Suprapubic skin (tissue), 4 donors: ENCODE data around the gene GNAQ. TPM values are rescaled to one million over a fixed set of nuclear protein-coding genes. Genes with fewer than 3 reads are reported as not detected.

Experiments
- DNase-seq, 2 donors: peaks; one replicate each; pipeline ENCODE4 v3.0.0-alpha.2; 2019; ENCODE audit warnings: low spot score in 2 of 2
- H3K27ac ChIP-seq: fragments of 200-600 bp; sonication (generic); one replicate; pipeline ENCODE4 v1.5.1; 2019
- H3K27me3 ChIP-seq: fragments of 200-600 bp; sonication (generic); one replicate; pipeline ENCODE4 v1.5.1; 2019
- H3K36me3 ChIP-seq: fragments of 200-600 bp; sonication (generic); one replicate; pipeline ENCODE4 v1.5.1; 2019
- H3K4me1 ChIP-seq: fragments of 200-600 bp; sonication (generic); one replicate; pipeline ENCODE4 v1.5.1; 2019
- H3K4me3 ChIP-seq: fragments of 200-600 bp; sonication (generic); one replicate; pipeline ENCODE4 v1.5.1; 2019; ENCODE audit warnings: mild to moderate bottlenecking
- H3K9me3 ChIP-seq: fragments of 200-600 bp; sonication (generic); one replicate; pipeline ENCODE4 v1.5.1; 2019
- EP300 ChIP-seq: sonication (generic); formaldehyde crosslinking; IDR thresholded peaks from one replicate; pipeline ENCODE4 v1.6.1; 2017; ENCODE audit warnings: antibody characterized with exemption
- POLR2A ChIP-seq, 2 donors: fragments of 450-650 bp; IDR thresholded peaks; one replicate each; pipeline ENCODE4 v1.6.1; 2017; ENCODE audit warnings: antibody characterized with exemption in 2 of 2, mild to moderate bottlenecking in 2 of 2, moderate library complexity in 2 of 2
- POLR2AphosphoS5 ChIP-seq, 3 donors: sonication (generic); formaldehyde crosslinking; IDR thresholded peaks; one replicate each; pipeline ENCODE4 v1.6.1; 2017; ENCODE audit warnings: antibody characterized with exemption in 3 of 3
- WGBS: methylation state at CpG from one replicate; pipeline ENCODE4 v1.1.5; 2018; 5-methylcytosine and 5-hydroxymethylcytosine counted together
- total RNA-seq, 4 donors: library from RNA; depleted of rRNA; stranded (reverse); fragments of >200 nt; gene quantifications; one replicate each; pipeline ENCODE4 v1.1.0, GENCODE V29; 2016
- TF ChIP-seq, protein P1 (sequence below), 2 donors: fragments of 200-600 bp in 1 of 2; fragments of 450-650 bp in 1 of 2; sonication (generic) in 1 of 2; IDR thresholded peaks; one replicate each; pipeline ENCODE4 v1.5.1; 2016 to 2019; ENCODE audit warnings: antibody characterized with exemption in 2 of 2, mild to moderate bottlenecking in 1 of 2, moderate library complexity in 1 of 2

The GNAQ gene
- total RNA-seq, 4 donors from 2014 or later: 16.0 to 29.0 (median 17.7) TPM

DNA sequence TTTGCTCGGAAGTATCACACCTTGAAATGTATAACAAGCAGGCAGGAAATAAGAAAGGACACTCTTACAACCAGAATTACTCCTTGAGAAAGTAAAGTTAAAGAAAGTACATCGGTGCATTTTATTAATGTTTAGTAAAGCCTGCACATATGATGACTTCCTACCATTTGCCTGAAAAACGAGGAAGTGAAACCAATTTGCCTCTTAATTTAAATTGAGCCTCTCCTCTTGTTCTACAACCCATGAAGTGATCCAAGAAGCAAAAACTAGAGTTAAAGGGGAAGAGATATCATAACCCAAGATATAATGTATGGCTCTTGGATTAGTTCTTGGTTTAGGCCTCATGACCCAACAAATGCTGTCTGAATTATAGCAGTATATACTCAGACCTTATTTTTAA lies 95.6 kb downstream of the GNAQ start:
- 85% methylated on average over 3 of the region's 3 CpGs for WGBS
- H3K27me3 ChIP-seq: no peaks in the 10 kb centered on the region
- H3K27ac ChIP-seq: no peak overlapping the region
- no peaks in the 10 kb centered on the region for H3K4me1 ChIP-seq
- DNase-seq: no peak
- no peak for TF ChIP-seq POLR2AphosphoS5 (IDR thresholded peaks at IDR 0.05)
- no peak overlapping the region for H3K4me3 ChIP-seq
- H3K9me3 ChIP-seq: no peaks in the 10 kb centered on the region
- H3K36me3 ChIP-seq: no peaks in the 10 kb centered on the region

DNA sequence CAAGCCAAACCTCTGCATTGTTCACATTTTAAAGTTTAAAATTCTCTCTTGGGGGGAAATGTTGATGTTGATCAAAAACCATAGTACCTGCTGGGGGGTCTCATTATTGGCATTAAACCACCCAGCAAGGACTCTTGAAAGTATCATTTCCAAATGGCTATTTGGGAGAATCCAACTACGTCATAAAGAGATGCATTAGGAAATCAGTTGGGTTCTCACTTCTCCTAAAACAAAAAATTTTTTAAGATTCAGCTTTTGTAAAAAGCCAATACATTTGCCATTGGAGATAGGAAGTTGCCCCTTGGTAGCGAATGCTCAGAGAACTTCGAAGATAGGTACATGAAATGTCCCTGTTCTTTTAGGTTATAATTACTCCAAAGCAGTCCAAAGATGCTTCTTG lies 96.4 kb downstream of the GNAQ start:
- no peaks in the 10 kb centered on the region for H3K4me1 ChIP-seq
- no peaks in the 10 kb centered on the region for H3K27me3 ChIP-seq
- TF ChIP-seq, protein P1, sequence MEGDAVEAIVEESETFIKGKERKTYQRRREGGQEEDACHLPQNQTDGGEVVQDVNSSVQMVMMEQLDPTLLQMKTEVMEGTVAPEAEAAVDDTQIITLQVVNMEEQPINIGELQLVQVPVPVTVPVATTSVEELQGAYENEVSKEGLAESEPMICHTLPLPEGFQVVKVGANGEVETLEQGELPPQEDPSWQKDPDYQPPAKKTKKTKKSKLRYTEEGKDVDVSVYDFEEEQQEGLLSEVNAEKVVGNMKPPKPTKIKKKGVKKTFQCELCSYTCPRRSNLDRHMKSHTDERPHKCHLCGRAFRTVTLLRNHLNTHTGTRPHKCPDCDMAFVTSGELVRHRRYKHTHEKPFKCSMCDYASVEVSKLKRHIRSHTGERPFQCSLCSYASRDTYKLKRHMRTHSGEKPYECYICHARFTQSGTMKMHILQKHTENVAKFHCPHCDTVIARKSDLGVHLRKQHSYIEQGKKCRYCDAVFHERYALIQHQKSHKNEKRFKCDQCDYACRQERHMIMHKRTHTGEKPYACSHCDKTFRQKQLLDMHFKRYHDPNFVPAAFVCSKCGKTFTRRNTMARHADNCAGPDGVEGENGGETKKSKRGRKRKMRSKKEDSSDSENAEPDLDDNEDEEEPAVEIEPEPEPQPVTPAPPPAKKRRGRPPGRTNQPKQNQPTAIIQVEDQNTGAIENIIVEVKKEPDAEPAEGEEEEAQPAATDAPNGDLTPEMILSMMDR (IDR thresholded peaks at IDR 0.05): no peak
- no peak for TF ChIP-seq POLR2A (IDR thresholded peaks at IDR 0.05)
- TF ChIP-seq EP300: no peak
- TF ChIP-seq POLR2AphosphoS5 (IDR thresholded peaks at IDR 0.05): no peak
- 96% methylated on average over 3 of the region's 3 CpGs for WGBS
- H3K27ac ChIP-seq: peak overlapping the region; percentile 15
- H3K36me3 ChIP-seq: no peaks in the 10 kb centered on the region
- no peak overlapping the region for H3K4me3 ChIP-seq
- H3K9me3 ChIP-seq: no peaks in the 10 kb centered on the region
- DNase-seq: no peak

DNA sequence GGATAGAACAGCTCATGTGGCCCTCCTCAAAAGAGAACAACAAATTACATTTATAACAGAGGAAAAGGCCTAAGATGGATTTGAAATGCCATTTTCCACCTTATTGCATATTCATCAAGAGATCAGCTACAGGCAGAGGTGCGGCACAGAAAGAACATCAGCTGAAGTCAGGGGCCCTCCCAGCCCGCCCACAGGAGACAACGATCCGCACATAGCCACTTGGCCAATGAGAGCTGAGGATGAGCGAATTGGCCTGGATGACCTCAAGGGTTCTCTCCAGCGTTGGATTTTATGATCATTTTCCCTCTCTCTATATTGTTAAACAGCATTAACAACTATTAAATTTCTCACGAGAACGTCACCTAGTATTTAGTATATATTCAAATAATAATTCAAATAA lies 97.6 kb downstream of the GNAQ start:
- DNase-seq: no peak
- 91% methylated on average over 8 of the region's 8 CpGs for WGBS
- TF ChIP-seq EP300 (no peak), POLR2A (IDR thresholded peaks at IDR 0.05) (no peak), POLR2AphosphoS5 (IDR thresholded peaks at IDR 0.05) (no peak)
- TF ChIP-seq, protein P1 (IDR thresholded peaks at IDR 0.05): no peak
- no peak overlapping the region for H3K27ac ChIP-seq
- H3K9me3 ChIP-seq: no peaks in the 10 kb centered on the region
- H3K36me3 ChIP-seq: no peaks in the 10 kb centered on the region
- H3K27me3 ChIP-seq: no peaks in the 10 kb centered on the region
- no peaks in the 10 kb centered on the region for H3K4me1 ChIP-seq
- H3K4me3 ChIP-seq: no peak overlapping the region

DNA sequence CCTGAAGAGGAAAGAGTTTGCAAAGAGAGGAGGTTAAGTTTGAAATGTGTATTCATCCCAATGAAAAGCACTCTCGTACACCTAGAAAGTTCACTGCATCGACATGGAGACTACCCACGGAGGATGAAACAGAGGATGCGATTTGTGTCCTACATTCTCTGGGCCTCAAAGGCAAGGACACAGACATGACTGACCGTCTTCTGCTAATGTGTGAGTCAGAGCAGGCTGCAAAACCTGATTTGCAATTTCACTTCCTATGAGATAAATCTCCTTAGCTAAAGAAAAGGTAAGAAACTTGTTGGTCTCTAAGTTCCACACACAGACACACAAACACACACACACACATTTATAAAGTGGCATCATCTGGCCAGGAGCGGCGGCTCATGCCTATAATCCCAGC lies 98.6 kb downstream of the GNAQ start:
- no peaks in the 10 kb centered on the region for H3K9me3 ChIP-seq
- no peaks in the 10 kb centered on the region for H3K4me1 ChIP-seq
- H3K27ac ChIP-seq: no peak overlapping the region
- H3K27me3 ChIP-seq: no peaks in the 10 kb centered on the region
- H3K4me3 ChIP-seq: no peak overlapping the region
- TF ChIP-seq POLR2A (IDR thresholded peaks at IDR 0.05): no peak
- no peak for TF ChIP-seq POLR2AphosphoS5 (IDR thresholded peaks at IDR 0.05)
- no peak for TF ChIP-seq EP300
- TF ChIP-seq, protein P1 (IDR thresholded peaks at IDR 0.05): no peak
- 87% methylated on average over 7 of the region's 7 CpGs for WGBS
- DNase-seq: no peak
- H3K36me3 ChIP-seq: no peaks in the 10 kb centered on the region

DNA sequence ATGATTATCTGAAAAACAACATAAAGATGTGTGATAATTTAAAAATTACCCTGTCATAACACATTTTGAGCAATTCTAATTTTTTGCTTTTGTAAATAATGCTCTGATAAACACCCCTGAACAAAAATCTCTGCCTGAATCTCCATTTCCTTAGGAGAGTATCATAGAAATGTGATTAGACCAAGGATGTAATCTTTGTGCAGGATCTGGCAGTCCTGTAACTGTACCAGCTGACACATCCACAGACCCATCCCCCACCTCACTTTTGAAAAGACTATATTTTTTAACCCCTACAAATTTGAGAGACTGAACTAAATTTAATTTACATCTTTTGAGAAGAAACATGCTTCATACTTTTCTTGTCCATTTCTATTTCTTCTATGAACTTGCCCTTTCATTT lies 101.7 kb downstream of the GNAQ start:
- Histone ChIP-seq H3K27ac (no peak overlapping the region), H3K27me3 (no peaks in the 10 kb centered on the region), H3K36me3 (no peaks in the 10 kb centered on the region), H3K4me1 (peaks cover 14% of the 10 kb centered on the region), H3K4me3 (no peak overlapping the region), H3K9me3 (no peaks in the 10 kb centered on the region)
- no peak for DNase-seq
- no peak for TF ChIP-seq POLR2A (IDR thresholded peaks at IDR 0.05)
- no peak for TF ChIP-seq EP300
- TF ChIP-seq, protein P1 (IDR thresholded peaks at IDR 0.05): no peak
- no peak for TF ChIP-seq POLR2AphosphoS5 (IDR thresholded peaks at IDR 0.05)

DNA sequence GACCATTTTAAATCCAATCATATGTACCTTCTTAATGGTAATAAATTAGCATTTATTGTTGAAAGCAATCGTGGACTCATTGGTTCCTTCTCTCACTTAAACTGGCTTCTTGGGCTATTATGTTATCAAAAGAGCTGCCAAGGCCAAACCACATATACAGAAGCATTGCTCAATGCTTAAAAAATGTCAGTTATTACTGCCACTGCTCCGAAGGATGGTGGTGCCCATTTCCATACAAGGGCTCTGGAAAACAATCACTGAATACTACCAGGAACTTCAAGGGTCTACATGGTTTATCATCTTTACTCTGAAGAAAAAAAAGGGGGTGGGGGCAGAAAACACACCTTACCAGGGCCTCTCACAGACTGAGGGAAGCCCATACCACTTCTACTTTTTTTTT lies 104.3 kb downstream of the GNAQ start:
- Histone ChIP-seq H3K36me3 (no peaks in the 10 kb centered on the region), H3K4me3 (no peak overlapping the region), H3K27me3 (no peaks in the 10 kb centered on the region), H3K9me3 (no peaks in the 10 kb centered on the region), H3K27ac (no peak overlapping the region), H3K4me1 (peaks cover 17% of the 10 kb centered on the region)
- TF ChIP-seq, protein P1 (IDR thresholded peaks at IDR 0.05): no peak
- TF ChIP-seq POLR2AphosphoS5 (IDR thresholded peaks at IDR 0.05): no peak
- no peak for TF ChIP-seq EP300
- no peak for TF ChIP-seq POLR2A (IDR thresholded peaks at IDR 0.05)
- 34% methylated on average over 2 of the region's 2 CpGs for WGBS
- DNase-seq: no peak
